Neural cell (in vitro differentiated cells): Measurements from ENCODE around the gene RNASE2.

Experiments
- EP300 ChIP-seq: fragments of 450-650 bp; conservative IDR thresholded peaks from 2 replicates; pipeline ENCODE4 v1.6.1; 2014; ENCODE audit warnings: antibody characterized with exemption, mild to moderate bottlenecking, moderate library complexity; ENCODE audit not compliant: poor library complexity, severe bottlenecking
- EZH2 ChIP-seq: fragments of 200-600, 300-800 bp; shearing (Covaris generic), sonication (generic); IDR thresholded peaks from 2 replicates; pipeline ENCODE4 v1.6.1; 2014; ENCODE audit warnings: antibody characterized with exemption, low read length, borderline replicate concordance, mild to moderate bottlenecking; ENCODE audit not compliant: insufficient read depth, poor library complexity, severe bottlenecking
- MXI1 ChIP-seq: fragments of 450-650 bp; conservative IDR thresholded peaks from 2 replicates; pipeline ENCODE4 v1.6.1; 2014; ENCODE audit warnings: antibody characterized with exemption, mild to moderate bottlenecking; ENCODE audit not compliant: poor library complexity, severe bottlenecking
- POLR2AphosphoS5 ChIP-seq: IDR thresholded peaks from 2 replicates; pipeline ENCODE4 v1.6.1; 2012
- SMC3 ChIP-seq: fragments of 450-650 bp; conservative IDR thresholded peaks from 2 replicates; pipeline ENCODE4 v1.6.1; 2014; ENCODE audit warnings: antibody characterized with exemption, mild to moderate bottlenecking, moderate library complexity; ENCODE audit not compliant: poor library complexity
- TAF1 ChIP-seq: IDR thresholded peaks from 2 replicates; pipeline ENCODE4 v1.6.1; 2012; ENCODE audit warnings: low read depth
- TF ChIP-seq, protein P1 (sequence below): fragments of 450-650 bp; IDR thresholded peaks from 2 replicates; pipeline ENCODE4 v1.5.1; 2014; ENCODE audit warnings: antibody characterized with exemption, mild to moderate bottlenecking, moderate library complexity; ENCODE audit not compliant: poor library complexity, severe bottlenecking
- TF ChIP-seq, protein P2 (sequence below): IDR thresholded peaks from 2 replicates; pipeline ENCODE4 v1.6.1; 2012; ENCODE audit warnings: borderline replicate concordance

DNA sequence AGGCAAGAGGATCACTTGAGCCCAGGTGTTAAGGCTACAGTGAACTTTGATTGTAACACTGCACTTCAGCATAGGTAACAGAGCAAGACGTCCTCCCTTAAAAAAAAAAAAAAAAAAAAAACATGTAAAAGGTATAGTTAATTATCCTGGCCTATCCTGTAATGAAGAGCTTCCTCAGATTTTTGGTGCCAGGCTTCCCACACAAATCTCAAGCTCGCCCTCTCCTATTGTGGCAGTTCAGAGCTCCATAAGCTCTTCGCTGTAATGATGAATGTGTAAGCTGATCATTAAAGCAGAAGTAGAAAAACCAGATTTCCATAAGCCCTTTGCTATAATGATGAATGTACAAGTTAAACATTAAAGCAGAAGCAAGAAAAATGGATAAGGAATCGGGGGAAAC lies 41.8 kb downstream of the RNASE2 start:
- TF ChIP-seq, protein P1, sequence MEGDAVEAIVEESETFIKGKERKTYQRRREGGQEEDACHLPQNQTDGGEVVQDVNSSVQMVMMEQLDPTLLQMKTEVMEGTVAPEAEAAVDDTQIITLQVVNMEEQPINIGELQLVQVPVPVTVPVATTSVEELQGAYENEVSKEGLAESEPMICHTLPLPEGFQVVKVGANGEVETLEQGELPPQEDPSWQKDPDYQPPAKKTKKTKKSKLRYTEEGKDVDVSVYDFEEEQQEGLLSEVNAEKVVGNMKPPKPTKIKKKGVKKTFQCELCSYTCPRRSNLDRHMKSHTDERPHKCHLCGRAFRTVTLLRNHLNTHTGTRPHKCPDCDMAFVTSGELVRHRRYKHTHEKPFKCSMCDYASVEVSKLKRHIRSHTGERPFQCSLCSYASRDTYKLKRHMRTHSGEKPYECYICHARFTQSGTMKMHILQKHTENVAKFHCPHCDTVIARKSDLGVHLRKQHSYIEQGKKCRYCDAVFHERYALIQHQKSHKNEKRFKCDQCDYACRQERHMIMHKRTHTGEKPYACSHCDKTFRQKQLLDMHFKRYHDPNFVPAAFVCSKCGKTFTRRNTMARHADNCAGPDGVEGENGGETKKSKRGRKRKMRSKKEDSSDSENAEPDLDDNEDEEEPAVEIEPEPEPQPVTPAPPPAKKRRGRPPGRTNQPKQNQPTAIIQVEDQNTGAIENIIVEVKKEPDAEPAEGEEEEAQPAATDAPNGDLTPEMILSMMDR, result no peak
- TF ChIP-seq POLR2AphosphoS5, result no peak
- TF ChIP-seq SMC3, result no peak
- TF ChIP-seq EZH2, result no peak
- TF ChIP-seq MXI1, result no peak
- no peak for TF ChIP-seq TAF1
- TF ChIP-seq EP300, result no peak
- TF ChIP-seq, protein P2, sequence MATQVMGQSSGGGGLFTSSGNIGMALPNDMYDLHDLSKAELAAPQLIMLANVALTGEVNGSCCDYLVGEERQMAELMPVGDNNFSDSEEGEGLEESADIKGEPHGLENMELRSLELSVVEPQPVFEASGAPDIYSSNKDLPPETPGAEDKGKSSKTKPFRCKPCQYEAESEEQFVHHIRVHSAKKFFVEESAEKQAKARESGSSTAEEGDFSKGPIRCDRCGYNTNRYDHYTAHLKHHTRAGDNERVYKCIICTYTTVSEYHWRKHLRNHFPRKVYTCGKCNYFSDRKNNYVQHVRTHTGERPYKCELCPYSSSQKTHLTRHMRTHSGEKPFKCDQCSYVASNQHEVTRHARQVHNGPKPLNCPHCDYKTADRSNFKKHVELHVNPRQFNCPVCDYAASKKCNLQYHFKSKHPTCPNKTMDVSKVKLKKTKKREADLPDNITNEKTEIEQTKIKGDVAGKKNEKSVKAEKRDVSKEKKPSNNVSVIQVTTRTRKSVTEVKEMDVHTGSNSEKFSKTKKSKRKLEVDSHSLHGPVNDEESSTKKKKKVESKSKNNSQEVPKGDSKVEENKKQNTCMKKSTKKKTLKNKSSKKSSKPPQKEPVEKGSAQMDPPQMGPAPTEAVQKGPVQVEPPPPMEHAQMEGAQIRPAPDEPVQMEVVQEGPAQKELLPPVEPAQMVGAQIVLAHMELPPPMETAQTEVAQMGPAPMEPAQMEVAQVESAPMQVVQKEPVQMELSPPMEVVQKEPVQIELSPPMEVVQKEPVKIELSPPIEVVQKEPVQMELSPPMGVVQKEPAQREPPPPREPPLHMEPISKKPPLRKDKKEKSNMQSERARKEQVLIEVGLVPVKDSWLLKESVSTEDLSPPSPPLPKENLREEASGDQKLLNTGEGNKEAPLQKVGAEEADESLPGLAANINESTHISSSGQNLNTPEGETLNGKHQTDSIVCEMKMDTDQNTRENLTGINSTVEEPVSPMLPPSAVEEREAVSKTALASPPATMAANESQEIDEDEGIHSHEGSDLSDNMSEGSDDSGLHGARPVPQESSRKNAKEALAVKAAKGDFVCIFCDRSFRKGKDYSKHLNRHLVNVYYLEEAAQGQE, result no peak
